Body of pancreas (tissue), 4 donors: ENCODE measurements around the gene TSPAN3. TPM values are rescaled to one million over a fixed set of nuclear protein-coding genes. Genes with fewer than 3 reads are reported as not detected.

Experiments
- ATAC-seq: fragments of 150-250 bp; one replicate; pipeline ENCODE4 v1.9.1; 2016
- DNase-seq, 4 donors: peaks; one replicate each; pipeline ENCODE4 v3.0.0-alpha.2; 2019
- H3K27ac ChIP-seq, 4 donors: fragments of 200-600 bp; sonication (generic); 1 replicate in 3 of 4; 2 replicates in 1 of 4; pipeline versions ENCODE4 v1.5.1 to v1.6.1; 2016 to 2019; ENCODE audit warnings: mild to moderate bottlenecking in 1 of 4, mixed read lengths in 1 of 4, moderate library complexity in 1 of 4
- H3K27me3 ChIP-seq, 2 donors: fragments of 200-600 bp; sonication (generic); one replicate each; pipeline ENCODE4 v1.6.0; 2016; ENCODE audit warnings: mild to moderate bottlenecking in 1 of 2
- H3K36me3 ChIP-seq, 2 donors: fragments of 200-600 bp; sonication (generic); replicated peaks in 1 of 2; 2 replicates each; pipeline ENCODE4 v1.5.1; 2016; ENCODE audit warnings: low read depth in 2 of 2; ENCODE audit not compliant: insufficient read depth in 1 of 2
- H3K4me1 ChIP-seq: fragments of 200-600 bp; sonication (generic); one replicate; pipeline ENCODE4 v1.6.0; 2016
- H3K4me3 ChIP-seq, 2 donors: fragments of 200-600 bp; sonication (generic); 1 replicate in 1 of 2; 2 replicates in 1 of 2; pipeline ENCODE4 v1.5.1; 2016 to 2019
- H3K9me3 ChIP-seq, 3 donors: fragments of 200-600 bp; sonication (generic); 1 replicate in 2 of 3; 2 replicates in 1 of 3; pipeline ENCODE4 v1.5.1; 2016
- POLR2A ChIP-seq, 3 donors: fragments of 450-650 bp; IDR thresholded peaks; one replicate each; pipeline ENCODE4 v1.6.1; 2016; ENCODE audit warnings: antibody characterized with exemption in 3 of 3, mild to moderate bottlenecking in 2 of 3
- WGBS, 2 donors: methylation state at CpG; one replicate each; pipeline ENCODE4 v1.1.5; 2017; 5-methylcytosine and 5-hydroxymethylcytosine counted together
- intact Hi-C: fragments of 100-400 bp; cut with DNase I; formaldehyde crosslinking; loops from one replicate; pipeline ENCODE4 v1.15.1; 2023
- total RNA-seq, 2 donors: library from RNA; depleted of rRNA; stranded (reverse); fragments of >200 nt; gene quantifications; one replicate each; pipeline ENCODE4 v1.1.0, GENCODE V29; 2016
- TF ChIP-seq, protein P1 (sequence below), 7 experiments: fragments of 450-650 bp in 4 of 7; fragments of 200-600 bp in 3 of 7; sonication (generic) in 3 of 7; IDR thresholded peaks; one replicate each; pipeline ENCODE4 v1.5.1; 2016 to 2019; ENCODE audit warnings: antibody characterized with exemption in 7 of 7

Gene TSPAN3
- total RNA-seq, 2 donors from 2014 or later: 99.1 to 118 TPM

DNA sequence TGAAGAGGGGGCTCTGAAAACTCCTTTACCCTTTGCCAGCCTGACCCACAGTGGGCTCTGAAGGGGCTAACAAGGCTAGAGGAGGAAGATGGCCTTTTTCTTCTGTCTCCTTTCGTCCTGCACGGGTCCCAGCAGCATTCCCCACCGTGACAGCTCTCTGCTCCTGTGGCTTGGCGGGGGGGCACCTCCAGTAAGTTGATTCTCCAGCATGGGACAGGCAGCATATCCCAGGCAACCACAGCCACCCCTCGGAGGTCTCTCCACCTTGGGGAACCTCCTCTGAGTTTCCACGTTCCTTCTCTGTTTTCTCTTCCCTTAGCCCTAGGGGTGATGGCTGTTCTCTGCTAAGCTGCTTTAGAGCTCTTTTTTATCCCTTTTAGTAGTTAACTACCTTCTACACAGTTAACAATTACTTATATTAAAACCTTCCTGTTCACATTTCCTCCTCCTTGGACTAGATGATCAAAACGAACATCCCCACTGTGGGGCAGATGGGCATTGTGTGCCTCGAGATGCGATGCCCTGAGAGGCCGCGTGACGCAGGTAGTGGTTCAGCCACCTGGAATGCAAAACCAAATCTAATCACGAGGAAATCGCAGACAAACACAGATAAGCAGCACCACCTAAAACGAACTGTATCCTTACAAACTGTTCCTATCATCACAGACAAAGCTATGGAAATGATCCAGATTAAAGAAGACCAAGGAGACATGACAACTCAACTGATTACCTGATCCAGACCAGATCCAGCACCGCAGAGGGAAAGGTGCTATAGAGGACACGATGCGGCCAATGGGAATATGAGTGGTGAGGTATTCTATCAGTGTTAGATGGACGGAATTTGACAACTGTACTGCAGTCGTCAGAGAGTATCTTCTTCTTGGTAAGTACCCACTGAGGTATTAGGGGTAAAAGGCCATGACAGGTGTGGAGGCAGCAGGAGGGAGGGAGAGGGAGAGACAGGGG, 27.7 kb downstream of the TSPAN3 start:
- no peak for ATAC-seq
- H3K27ac ChIP-seq: no peak overlapping the region
- no peak for DNase-seq
- WGBS, 2 donors: 80 to 82% methylated on average over 20 of the region's 20 CpGs
- H3K36me3 ChIP-seq: peaks cover 0 to 12% of the 10 kb centered on the region in 2 donors
- TF ChIP-seq POLR2A (IDR thresholded peaks at IDR 0.05): no peak
- TF ChIP-seq, protein P1, sequence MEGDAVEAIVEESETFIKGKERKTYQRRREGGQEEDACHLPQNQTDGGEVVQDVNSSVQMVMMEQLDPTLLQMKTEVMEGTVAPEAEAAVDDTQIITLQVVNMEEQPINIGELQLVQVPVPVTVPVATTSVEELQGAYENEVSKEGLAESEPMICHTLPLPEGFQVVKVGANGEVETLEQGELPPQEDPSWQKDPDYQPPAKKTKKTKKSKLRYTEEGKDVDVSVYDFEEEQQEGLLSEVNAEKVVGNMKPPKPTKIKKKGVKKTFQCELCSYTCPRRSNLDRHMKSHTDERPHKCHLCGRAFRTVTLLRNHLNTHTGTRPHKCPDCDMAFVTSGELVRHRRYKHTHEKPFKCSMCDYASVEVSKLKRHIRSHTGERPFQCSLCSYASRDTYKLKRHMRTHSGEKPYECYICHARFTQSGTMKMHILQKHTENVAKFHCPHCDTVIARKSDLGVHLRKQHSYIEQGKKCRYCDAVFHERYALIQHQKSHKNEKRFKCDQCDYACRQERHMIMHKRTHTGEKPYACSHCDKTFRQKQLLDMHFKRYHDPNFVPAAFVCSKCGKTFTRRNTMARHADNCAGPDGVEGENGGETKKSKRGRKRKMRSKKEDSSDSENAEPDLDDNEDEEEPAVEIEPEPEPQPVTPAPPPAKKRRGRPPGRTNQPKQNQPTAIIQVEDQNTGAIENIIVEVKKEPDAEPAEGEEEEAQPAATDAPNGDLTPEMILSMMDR (IDR thresholded peaks at IDR 0.05): no peak
- intact Hi-C loops: no loop called here
- no peak overlapping the region for H3K4me3 ChIP-seq
- no peaks in the 10 kb centered on the region for H3K27me3 ChIP-seq
- H3K4me1 ChIP-seq: no peaks in the 10 kb centered on the region
- H3K9me3 ChIP-seq: no peaks in the 10 kb centered on the region

DNA sequence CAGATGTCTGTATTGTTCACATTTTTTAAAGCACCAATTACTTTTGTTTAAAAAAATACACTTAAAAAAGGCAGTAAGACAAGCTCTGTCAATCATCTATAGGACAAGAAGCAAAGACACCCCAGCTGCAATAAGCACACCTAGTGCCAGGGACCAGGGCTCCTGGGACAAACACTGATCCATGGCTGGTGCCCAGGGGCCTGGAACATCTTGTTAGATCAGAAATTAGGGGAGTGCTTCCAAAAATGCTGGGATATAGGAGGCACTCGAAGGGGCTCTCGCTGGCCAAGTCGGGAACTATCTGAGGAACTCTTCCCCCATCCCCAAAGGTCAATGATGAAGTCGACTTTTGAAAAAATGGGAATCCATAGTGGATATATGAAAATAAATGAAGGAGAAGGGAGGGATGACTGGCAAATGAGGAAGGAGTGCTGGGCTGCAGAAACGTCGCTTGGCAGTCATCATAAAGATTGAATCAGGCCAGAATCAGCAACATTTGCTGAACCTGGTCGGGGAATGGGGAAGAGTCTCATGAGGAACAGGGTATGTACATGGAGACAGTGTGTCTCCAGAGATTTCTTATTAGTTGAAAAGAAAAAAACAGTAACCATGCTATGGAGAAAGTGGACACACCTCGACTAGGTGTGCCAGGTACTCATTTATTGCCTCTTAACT, 28.5 kb downstream of the TSPAN3 start:
- Histone ChIP-seq H3K36me3 (peaks cover 0 to 12% of the 10 kb centered on the region in 2 donors), H3K4me1 (no peaks in the 10 kb centered on the region), H3K27ac (no peak overlapping the region), H3K9me3 (no peaks in the 10 kb centered on the region), H3K27me3 (no peaks in the 10 kb centered on the region), H3K4me3 (no peak overlapping the region)
- TF ChIP-seq, protein P1 (IDR thresholded peaks at IDR 0.05): no peak
- no peak for TF ChIP-seq POLR2A (IDR thresholded peaks at IDR 0.05)
- DNase-seq (no peak), ATAC-seq (no peak)
- WGBS, 2 donors: 79 to 83% methylated on average over 8 of the region's 8 CpGs
- intact Hi-C loops: no loop called here

DNA sequence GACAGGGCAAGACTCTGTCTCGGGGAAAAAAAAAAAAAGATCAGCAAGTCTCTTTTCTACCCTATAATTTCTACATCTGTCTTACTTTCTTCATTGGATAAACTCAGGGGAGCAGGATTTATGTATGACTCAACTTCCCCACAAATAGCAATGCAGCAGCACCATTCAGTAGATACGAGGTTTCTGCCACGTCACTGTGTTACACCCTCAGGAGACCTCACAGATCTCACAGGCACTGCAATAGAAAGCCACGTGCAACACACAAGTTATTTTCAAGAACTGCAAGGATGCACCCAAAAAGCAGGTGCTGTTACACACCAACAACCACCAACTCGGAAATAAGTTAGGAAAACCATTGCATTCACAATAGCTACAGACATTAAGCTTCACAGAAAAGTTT, 30.2 kb downstream of the TSPAN3 start:
- no peaks in the 10 kb centered on the region for H3K27me3 ChIP-seq
- intact Hi-C loops: no loop called here

DNA sequence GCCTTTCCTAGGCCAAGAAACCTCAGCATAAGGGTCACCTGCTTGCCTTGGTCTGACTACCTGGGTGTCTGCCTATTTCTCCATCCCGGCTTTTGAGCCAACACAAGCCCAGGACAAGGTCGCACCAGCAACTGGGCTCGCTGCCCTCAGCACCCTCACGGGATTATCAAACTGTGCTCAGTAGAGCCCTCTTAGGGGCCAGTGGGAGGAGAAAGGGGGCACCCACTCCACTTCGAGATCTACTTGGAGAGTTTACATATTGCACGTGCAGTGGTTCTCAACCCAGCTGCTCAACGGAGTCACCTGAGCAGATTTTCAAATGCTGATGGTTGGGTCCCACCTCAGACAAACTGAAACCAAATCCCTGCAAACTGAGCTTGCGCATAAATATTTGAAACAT, 31.1 kb downstream of the TSPAN3 start:
- intact Hi-C loops: no loop called here
- no peaks in the 10 kb centered on the region for H3K9me3 ChIP-seq
- no peak overlapping the region for H3K4me3 ChIP-seq
- no peak for DNase-seq
- 70% methylated on average over 2 of the region's 8 CpGs; no CpG with 5 or more reads in 1 of the 2 donors for WGBS, 2 donors
- no peak overlapping the region for H3K27ac ChIP-seq
- ATAC-seq: no peak
- H3K4me1 ChIP-seq: no peaks in the 10 kb centered on the region
- no peak for TF ChIP-seq POLR2A (IDR thresholded peaks at IDR 0.05)
- TF ChIP-seq, protein P1 (IDR thresholded peaks at IDR 0.05): no peak
- H3K36me3 ChIP-seq: peaks cover 0 to 4% of the 10 kb centered on the region in 2 donors
- no peaks in the 10 kb centered on the region for H3K27me3 ChIP-seq

More for the DNA sequence above, 30.2 kb downstream of the TSPAN3 start:
- 82 to 88% methylated on average over 5 of the region's 5 CpGs for WGBS, 2 donors
- DNase-seq (no peak), ATAC-seq (no peak)
- TF ChIP-seq POLR2A (IDR thresholded peaks at IDR 0.05): no peak
- TF ChIP-seq, protein P1 (IDR thresholded peaks at IDR 0.05): no peak
- H3K4me3 ChIP-seq: no peak overlapping the region
- H3K4me1 ChIP-seq: no peaks in the 10 kb centered on the region
- H3K36me3 ChIP-seq: peaks cover 0 to 4% of the 10 kb centered on the region in 2 donors
- no peaks in the 10 kb centered on the region for H3K9me3 ChIP-seq
- no peak overlapping the region for H3K27ac ChIP-seq
